GM10266 (cell line): ENCODE data around the gene SLC66A2.

Source experiments
- DNase-seq: peaks from one replicate; pipeline ENCODE4 v3.0.0; 2012; ENCODE audit errors: extremely low spot score
- TF ChIP-seq, protein P1 (sequence below): IDR thresholded peaks from 2 replicates; pipeline ENCODE4 v1.5.1; 2012; ENCODE audit warnings: mild to moderate bottlenecking, low read depth; ENCODE audit not compliant: control insufficient read depth, insufficient read depth; ENCODE audit errors: missing control alignments

Gene SLC66A2

DNA sequence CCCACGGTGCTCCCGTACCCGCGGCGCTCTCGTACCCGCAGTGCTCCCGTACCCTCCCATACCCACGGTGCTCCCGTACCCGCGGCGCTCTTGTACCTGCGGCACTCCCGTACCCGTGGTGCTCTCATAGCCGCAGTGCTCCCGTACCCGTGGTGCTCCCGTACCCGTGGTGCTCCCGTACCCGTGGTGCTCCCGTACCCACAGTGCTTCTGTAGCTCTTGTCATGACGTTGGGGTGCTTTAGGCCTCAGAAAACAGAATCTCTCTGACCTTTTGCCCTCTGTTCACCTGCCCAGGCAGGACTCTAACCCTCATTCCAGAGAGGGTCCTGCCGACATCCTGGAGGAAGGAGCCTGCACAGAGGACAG is 35.3 kb downstream of the SLC66A2 start:
- TF ChIP-seq, protein P1, sequence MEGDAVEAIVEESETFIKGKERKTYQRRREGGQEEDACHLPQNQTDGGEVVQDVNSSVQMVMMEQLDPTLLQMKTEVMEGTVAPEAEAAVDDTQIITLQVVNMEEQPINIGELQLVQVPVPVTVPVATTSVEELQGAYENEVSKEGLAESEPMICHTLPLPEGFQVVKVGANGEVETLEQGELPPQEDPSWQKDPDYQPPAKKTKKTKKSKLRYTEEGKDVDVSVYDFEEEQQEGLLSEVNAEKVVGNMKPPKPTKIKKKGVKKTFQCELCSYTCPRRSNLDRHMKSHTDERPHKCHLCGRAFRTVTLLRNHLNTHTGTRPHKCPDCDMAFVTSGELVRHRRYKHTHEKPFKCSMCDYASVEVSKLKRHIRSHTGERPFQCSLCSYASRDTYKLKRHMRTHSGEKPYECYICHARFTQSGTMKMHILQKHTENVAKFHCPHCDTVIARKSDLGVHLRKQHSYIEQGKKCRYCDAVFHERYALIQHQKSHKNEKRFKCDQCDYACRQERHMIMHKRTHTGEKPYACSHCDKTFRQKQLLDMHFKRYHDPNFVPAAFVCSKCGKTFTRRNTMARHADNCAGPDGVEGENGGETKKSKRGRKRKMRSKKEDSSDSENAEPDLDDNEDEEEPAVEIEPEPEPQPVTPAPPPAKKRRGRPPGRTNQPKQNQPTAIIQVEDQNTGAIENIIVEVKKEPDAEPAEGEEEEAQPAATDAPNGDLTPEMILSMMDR: no peak
- no peak for DNase-seq

DNA sequence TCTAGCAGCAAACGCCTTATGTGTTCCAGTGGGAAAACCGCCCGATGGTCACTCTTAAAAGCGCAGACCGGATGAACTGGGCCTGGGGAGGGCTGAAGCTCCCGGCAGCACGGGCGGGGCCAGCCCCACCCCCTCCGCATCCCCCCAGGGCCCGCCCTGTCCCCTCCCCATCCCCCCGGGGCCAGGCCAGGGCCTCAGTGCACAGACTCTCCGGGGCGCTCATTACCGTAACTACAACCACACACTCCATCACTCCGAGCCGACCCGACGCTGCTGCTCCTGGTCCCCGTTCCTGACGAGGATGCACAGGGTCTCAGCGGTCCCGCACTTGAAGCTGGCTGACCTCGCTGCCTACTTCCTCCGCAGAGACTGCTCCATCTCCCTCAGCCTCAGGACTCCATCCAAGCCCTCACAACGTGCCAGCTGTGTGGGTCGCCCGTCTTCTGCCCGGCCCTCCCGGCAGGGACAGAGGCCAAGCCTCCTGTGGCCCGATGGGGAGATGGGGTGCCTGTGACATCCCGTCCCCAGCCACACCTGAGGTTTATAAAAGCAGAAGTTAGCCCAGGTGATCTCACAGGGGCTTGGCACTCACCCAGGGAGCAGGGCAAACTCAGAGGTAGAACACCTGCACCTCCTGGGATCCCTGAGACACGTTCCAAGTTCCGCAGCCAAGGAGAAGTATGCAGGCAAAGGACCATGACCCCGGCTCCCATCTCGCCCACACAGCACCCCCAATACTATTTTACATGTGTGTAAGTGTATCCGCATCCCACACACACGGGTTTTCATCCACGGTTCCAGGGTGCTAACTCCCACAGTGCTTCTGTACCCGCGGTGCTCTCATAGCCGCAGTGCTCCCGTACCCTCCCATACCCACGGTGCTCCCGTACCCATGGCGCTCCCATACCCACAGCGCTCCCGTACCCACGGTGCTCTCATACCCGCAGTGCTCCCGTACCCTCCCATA is 36.0 kb downstream of the SLC66A2 start:
- DNase-seq: no peak
- TF ChIP-seq, protein P1: no peak

DNA sequence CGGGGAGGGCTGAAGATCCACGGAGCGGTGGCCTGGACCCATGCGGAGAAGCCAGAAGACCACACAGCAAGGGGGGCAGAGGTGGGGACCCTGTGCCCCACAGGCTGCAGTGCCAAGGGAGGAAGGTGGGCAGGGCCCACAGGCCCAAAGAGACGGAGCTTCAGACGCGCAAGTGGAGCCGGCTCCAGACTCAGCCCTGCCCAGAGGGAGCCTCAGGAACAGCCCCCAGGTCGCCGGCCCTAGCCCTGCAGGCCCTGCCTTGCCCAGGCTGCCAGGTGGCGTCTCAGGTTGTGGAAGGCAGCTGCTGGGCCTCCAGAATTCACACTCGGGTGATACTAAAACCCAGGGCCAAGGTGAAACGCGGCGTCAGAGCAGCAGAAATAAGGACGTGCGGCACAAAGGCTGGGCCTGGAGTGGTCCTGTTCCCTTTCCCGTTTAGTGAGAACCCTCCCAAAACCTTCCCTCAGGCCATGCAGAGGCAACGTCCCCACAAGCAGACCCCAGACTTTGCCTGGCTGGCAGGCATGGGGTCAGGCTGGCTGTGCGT is 36.8 kb downstream of the SLC66A2 start:
- DNase-seq: no peak
- TF ChIP-seq, protein P1: no peak

DNA sequence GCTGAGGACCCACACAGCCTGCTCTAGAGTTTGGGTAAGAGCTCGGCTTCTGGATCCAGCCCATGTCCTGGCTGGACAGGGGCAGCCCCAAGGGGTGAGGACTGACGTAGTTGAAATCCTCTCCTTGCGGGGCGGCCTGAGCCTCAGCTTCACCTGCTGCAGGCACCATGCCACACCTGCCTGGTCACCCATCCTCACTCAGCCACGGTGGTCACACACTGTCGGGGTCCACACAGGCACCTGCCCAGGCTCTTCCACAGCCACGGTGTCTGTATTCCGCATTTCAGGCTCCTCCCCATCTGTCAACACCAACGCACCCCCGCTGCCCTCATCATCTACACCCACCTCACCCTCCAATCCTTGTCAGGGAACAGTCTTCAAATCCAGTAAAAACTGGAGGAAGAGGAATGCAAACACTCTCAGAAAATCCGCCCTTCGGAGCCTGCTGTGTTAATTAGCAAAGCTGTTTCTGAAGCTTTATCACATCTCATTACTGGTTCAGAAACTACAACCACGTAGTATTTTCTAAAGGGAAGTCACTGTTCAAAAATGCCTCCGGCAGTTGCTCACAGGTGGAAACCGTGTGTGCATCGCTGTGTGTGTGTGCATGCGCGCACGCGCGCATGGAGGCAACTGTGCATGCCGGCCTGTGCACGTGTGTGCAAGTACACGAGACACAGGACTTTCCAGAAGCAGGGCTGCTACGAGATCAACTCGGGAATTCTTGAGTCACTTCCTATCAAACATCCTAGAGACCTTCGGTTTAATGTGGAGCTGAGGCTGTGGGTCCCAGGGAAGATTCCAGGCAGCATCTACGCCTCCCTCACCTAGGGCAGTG is 38.2 kb downstream of the SLC66A2 start:
- DNase-seq: no peak

DNA sequence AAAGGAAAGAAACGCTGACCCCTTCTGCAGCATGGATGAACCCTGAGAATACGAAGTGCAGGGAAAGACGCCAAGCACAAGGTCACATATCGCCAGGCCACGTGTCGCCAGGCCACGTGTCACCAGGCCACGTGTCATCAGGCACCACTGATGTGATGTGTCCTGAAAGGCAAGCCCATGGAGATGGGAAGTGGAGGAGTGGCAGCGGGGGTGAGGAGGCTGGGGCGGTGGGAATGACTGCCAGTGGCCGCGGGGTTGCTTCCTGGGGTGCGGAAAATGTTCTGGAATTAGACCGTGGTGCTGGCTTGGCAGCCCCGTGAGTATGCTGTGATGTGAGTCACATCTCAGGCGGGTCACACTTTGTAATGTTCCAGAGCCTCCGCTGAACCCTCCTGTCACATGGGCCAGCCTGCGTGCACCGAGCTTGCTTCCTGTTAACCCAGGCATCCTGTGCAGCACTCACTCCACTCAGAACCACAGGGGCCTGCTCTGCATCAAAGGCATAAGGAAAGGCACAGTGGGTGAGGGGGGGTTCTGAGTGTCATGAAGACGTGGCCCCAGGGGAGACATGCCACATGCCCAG is 39.0 kb downstream of the SLC66A2 start:
- TF ChIP-seq, protein P1: no peak
- DNase-seq: no peak

More for the DNA sequence above, 38.2 kb downstream of the SLC66A2 start:
- TF ChIP-seq, protein P1: no peak

DNA sequence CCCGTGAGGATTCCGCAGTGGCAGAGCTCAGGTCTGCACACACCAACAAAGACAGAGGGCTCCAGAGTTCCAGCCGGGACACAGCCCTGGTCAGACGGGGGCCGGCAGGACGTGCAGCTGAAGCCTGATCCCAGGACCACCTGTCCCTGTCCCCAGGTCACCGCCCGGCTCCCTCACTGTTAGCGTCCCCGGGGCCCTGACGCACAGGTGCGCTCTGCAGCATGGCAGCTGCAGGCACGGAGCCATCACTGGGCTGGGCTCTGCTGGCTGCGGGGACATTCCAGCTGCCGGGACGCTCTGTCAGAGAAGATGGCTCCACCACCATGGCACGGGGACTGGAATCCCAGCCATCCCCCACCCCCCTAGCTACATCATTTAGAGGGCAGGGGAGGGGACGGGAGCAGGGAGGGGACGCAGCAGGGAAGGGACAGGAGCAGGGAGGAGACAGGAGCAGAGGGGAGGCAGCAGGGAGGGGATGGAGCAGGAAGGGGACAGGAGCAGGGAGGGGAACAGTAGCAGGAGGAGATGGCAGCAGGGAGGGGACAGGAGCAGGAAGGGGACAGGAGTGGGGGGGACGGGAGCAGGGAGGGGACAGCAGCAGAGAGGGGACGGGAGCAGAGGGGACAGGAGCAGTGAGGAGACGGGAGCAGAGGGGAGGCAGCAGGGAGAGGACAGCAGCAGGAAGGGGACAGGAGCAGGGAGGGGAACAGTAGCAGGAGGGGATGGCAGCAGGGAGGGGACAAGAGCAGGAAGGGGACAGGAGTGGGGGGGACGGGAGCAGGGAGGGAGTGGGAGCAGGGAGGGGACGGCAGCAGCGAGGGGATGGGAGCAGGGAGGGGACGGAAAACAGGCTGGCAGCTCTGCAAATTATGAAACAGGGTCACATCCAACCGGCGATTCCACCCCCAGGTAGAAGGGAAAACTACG is 39.8 kb downstream of the SLC66A2 start:
- TF ChIP-seq, protein P1: no peak
- DNase-seq: no peak
